WTC11 (cell line): ENCODE results near the gene C1QL2. TPM values are rescaled to one million over a fixed set of nuclear protein-coding genes. Genes with fewer than 3 reads are reported as not detected.

Experiments
- ATAC-seq: fragments of 200-7000 bp; cut with Tn5 transposase; 2 replicates; pipeline ENCODE4 v1.10.0; 2021; ENCODE audit warnings: mild to moderate bottlenecking, moderate library complexity
- CTCF ChIA-PET: fragments of 300-600 bp; sonication (Branson Sonifier 250); formaldehyde crosslinking; loops from one replicate; lab custom pipeline; 2021; ENCODE audit warnings: antibody characterized with exemption; lab: Charles Lee
- POLR2A ChIA-PET: fragments of 350-600 bp; sonication (Branson Sonifier 250); formaldehyde crosslinking; loops from one replicate; lab custom pipeline; 2021; ENCODE audit warnings: antibody characterized with exemption; lab: Charles Lee
- DNase-seq: peaks from one replicate; pipeline ENCODE4 v3.0.0; 2021; ENCODE audit warnings: low spot score
- H3K27ac Mint-ChIP-seq: 2 replicates; pipeline ENCODE4 v1.8.0; 2021; ENCODE audit warnings: mixed read lengths
- H3K27me3 Mint-ChIP-seq: 2 replicates; pipeline ENCODE4 v1.8.0; 2021; ENCODE audit warnings: low read depth, mild to moderate bottlenecking, moderate library complexity, mixed read lengths
- H3K36me3 Mint-ChIP-seq: 2 replicates; pipeline ENCODE4 v1.8.0; 2021; ENCODE audit warnings: mixed read lengths
- H3K4me1 Mint-ChIP-seq: 2 replicates; pipeline ENCODE4 v1.8.0; 2022; ENCODE audit warnings: mixed read lengths
- H3K4me3 Mint-ChIP-seq: 2 replicates; pipeline ENCODE4 v1.8.0; 2021; ENCODE audit warnings: mild to moderate bottlenecking, moderate library complexity, mixed read lengths
- H3K9me3 Mint-ChIP-seq: 2 replicates; pipeline ENCODE4 v1.8.0; 2021; ENCODE audit warnings: mixed read lengths
- ATF1 ChIP-seq: sonication (generic); formaldehyde crosslinking; IDR thresholded peaks from 2 replicates; pipeline ENCODE4 v1.8.1; 2023; ENCODE audit warnings: mild to moderate bottlenecking, moderate library complexity, missing genetic modification reagents
- ESRRA ChIP-seq: sonication (generic); formaldehyde crosslinking; IDR thresholded peaks from 2 replicates; pipeline ENCODE4 v1.8.1; 2022; ENCODE audit warnings: mild to moderate bottlenecking, missing genetic modification reagents, borderline replicate concordance
- FOXK1 ChIP-seq: sonication (generic); formaldehyde crosslinking; IDR thresholded peaks from 2 replicates; pipeline ENCODE4 v1.8.0; 2022; ENCODE audit warnings: mild to moderate bottlenecking, moderate library complexity, missing genetic modification reagents
- GABPB1 ChIP-seq: sonication (generic); formaldehyde crosslinking; IDR thresholded peaks from 2 replicates; pipeline ENCODE4 v1.8.1; 2023; ENCODE audit warnings: mild to moderate bottlenecking, missing genetic modification reagents
- GRHL2 ChIP-seq: fragments of 250-450 bp; sonication (Bioruptor Pico); IDR thresholded peaks from 2 replicates; pipeline ENCODE4 v1.8.0; 2022; ENCODE audit warnings: mild to moderate bottlenecking, moderate library complexity; ENCODE audit not compliant: insufficient replicate concordance, severe bottlenecking
- NFE2L1 ChIP-seq: sonication (generic); formaldehyde crosslinking; IDR thresholded peaks from 2 replicates; pipeline ENCODE4 v1.8.1; 2023; ENCODE audit warnings: missing genetic modification reagents
- NR3C1 ChIP-seq: sonication (generic); formaldehyde crosslinking; conservative IDR thresholded peaks from 2 replicates; pipeline ENCODE4 v1.8.1; 2023; ENCODE audit warnings: low read depth, mild to moderate bottlenecking, missing genetic modification reagents
- SMAD4 ChIP-seq: sonication (generic); formaldehyde crosslinking; IDR thresholded peaks from 2 replicates; pipeline ENCODE4 v1.8.0; 2022; ENCODE audit warnings: mild to moderate bottlenecking, missing genetic modification reagents
- TP53 ChIP-seq: sonication (generic); formaldehyde crosslinking; IDR thresholded peaks from 2 replicates; pipeline ENCODE4 v1.8.1; 2023; ENCODE audit warnings: mild to moderate bottlenecking, missing genetic modification reagents
- ZNF121 ChIP-seq: sonication (generic); formaldehyde crosslinking; IDR thresholded peaks from 2 replicates; pipeline ENCODE4 v1.8.0; 2023; ENCODE audit warnings: missing genetic modification reagents
- ZNF138 ChIP-seq: sonication (generic); formaldehyde crosslinking; conservative IDR thresholded peaks from 2 replicates; pipeline ENCODE4 v1.8.1; 2022; ENCODE audit warnings: mild to moderate bottlenecking, moderate library complexity, missing genetic modification reagents
- ZNF396 ChIP-seq: fragments of 250-450 bp; sonication (Bioruptor Pico); IDR thresholded peaks from 2 replicates; pipeline ENCODE4 v1.8.0; 2021; ENCODE audit warnings: mild to moderate bottlenecking, moderate library complexity, borderline replicate concordance
- ZNF416 ChIP-seq: fragments of 250-450 bp; sonication (Bioruptor Pico); IDR thresholded peaks from 2 replicates; pipeline ENCODE4 v1.9.0; 2021; ENCODE audit warnings: mild to moderate bottlenecking, inconsistent platforms
- ZNF423 ChIP-seq: fragments of 250-450 bp; sonication (Bioruptor Pico); IDR thresholded peaks from 2 replicates; pipeline ENCODE4 v2.1.2; 2022; ENCODE audit warnings: mild to moderate bottlenecking, moderate library complexity
- total RNA-seq: library from RNA; stranded (reverse); gene quantifications from 3 replicates; pipeline ENCODE4 v1.2.3, GENCODE V29; 2021
- TF ChIP-seq, protein P1 (sequence below): sonication (generic); formaldehyde crosslinking; IDR thresholded peaks from 2 replicates; pipeline ENCODE4 v1.8.1; 2023; ENCODE audit warnings: mild to moderate bottlenecking, missing genetic modification reagents, moderate library complexity
- TF ChIP-seq, protein P2 (sequence below): sonication (generic); formaldehyde crosslinking; IDR thresholded peaks from 2 replicates; pipeline ENCODE4 v1.8.0; 2022; ENCODE audit warnings: missing genetic modification reagents
- TF ChIP-seq, protein P3 (sequence below): fragments of 250-450 bp; sonication (Bioruptor Pico); conservative IDR thresholded peaks from 2 replicates; pipeline ENCODE4 v1.9.0; 2021; ENCODE audit warnings: mild to moderate bottlenecking
- TF ChIP-seq, protein P4 (sequence below): sonication (generic); formaldehyde crosslinking; conservative IDR thresholded peaks from 2 replicates; pipeline ENCODE4 v1.8.1; 2023; ENCODE audit warnings: mild to moderate bottlenecking, low read depth, missing genetic modification reagents, moderate library complexity
- TF ChIP-seq, protein P5 (sequence below): sonication (generic); formaldehyde crosslinking; IDR thresholded peaks from 2 replicates; pipeline ENCODE4 v1.8.1; 2022; ENCODE audit warnings: low read depth, mild to moderate bottlenecking, moderate library complexity, missing genetic modification reagents, borderline replicate concordance
- TF ChIP-seq, protein P6 (sequence below): sonication (generic); formaldehyde crosslinking; conservative IDR thresholded peaks from 2 replicates; pipeline ENCODE4 v1.8.1; 2022; ENCODE audit warnings: mild to moderate bottlenecking, missing genetic modification reagents
- TF ChIP-seq, protein P7 (sequence below): sonication (generic); formaldehyde crosslinking; IDR thresholded peaks from 2 replicates; pipeline ENCODE4 v1.8.1; 2022; ENCODE audit warnings: missing genetic modification reagents, borderline replicate concordance

The C1QL2 gene
- total RNA-seq, 1 experiment from 2014 or later = 1.0 TPM

DNA sequence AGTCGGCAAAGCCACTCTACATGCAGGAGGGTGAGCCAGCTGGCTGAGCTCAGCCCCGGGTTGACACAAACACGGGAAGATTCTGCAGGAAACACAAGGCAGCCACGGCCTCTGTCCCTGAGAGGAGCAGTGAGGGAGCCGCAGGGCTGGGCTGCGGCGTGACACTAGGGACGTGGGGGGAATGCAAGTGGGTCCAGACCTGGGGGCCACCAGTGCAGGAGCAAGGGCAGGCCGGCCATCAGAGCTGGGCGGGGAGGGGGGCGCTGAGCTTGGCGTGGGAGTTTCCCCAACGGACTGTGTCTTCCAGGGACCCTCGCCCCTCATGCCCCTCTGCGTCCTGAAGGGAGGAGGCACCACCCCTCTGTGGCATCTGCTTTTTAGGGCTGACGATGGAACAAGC is 12.0 kb upstream of the C1QL2 start (continued):
- TF ChIP-seq, protein P1, sequence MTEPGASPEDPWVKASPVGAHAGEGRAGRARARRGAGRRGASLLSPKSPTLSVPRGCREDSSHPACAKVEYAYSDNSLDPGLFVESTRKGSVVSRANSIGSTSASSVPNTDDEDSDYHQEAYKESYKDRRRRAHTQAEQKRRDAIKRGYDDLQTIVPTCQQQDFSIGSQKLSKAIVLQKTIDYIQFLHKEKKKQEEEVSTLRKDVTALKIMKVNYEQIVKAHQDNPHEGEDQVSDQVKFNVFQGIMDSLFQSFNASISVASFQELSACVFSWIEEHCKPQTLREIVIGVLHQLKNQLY (CRISPR knock-in tag) = no peak
- TF ChIP-seq, protein P2, sequence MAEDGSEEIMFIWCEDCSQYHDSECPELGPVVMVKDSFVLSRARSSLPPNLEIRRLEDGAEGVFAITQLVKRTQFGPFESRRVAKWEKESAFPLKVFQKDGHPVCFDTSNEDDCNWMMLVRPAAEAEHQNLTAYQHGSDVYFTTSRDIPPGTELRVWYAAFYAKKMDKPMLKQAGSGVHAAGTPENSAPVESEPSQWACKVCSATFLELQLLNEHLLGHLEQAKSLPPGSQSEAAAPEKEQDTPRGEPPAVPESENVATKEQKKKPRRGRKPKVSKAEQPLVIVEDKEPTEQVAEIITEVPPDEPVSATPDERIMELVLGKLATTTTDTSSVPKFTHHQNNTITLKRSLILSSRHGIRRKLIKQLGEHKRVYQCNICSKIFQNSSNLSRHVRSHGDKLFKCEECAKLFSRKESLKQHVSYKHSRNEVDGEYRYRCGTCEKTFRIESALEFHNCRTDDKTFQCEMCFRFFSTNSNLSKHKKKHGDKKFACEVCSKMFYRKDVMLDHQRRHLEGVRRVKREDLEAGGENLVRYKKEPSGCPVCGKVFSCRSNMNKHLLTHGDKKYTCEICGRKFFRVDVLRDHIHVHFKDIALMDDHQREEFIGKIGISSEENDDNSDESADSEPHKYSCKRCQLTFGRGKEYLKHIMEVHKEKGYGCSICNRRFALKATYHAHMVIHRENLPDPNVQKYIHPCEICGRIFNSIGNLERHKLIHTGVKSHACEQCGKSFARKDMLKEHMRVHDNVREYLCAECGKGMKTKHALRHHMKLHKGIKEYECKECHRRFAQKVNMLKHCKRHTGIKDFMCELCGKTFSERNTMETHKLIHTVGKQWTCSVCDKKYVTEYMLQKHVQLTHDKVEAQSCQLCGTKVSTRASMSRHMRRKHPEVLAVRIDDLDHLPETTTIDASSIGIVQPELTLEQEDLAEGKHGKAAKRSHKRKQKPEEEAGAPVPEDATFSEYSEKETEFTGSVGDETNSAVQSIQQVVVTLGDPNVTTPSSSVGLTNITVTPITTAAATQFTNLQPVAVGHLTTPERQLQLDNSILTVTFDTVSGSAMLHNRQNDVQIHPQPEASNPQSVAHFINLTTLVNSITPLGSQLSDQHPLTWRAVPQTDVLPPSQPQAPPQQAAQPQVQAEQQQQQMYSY (CRISPR knock-in tag) = no peak
- TF ChIP-seq ZNF396 (CRISPR knock-in tag) = no peak
- no peak for TF ChIP-seq NFE2L1 (CRISPR knock-in tag)
- no peak for TF ChIP-seq ATF1
- TF ChIP-seq GABPB1 = no peak
- TF ChIP-seq, protein P3, sequence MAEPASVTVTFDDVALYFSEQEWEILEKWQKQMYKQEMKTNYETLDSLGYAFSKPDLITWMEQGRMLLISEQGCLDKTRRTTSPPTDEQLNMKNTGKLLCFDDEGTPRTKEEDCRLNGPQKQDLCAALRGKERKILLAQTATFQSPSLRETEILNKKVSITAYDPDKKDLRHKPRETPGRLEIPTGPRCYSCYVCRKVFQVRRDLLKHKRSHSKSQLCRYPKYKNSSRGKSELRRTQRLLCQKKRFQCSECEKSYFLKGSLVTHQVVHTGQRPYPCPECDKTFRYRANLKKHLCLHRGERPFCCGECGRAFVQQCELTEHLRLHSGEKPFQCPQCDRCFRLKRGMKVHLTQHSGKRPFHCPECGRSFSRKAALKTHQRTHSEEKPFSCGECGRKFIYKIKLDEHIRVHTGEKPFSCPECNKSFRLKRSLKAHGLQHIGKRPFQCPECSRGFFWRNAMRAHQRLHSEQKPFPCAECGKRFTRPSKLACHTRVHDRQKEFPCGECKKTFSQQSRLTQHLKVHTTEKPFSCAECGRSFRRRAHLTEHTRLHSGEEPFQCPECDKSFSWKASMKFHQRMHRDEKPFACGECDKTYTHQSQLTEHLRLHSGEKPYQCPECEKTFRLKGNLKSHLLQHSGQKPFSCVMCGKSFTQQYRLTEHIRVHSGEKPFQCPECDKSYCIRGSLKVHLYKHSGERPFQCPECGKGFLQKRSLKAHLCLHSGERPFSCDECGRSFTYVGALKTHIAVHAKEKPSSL (CRISPR knock-in tag) = no peak
- no peak for TF ChIP-seq ZNF121 (CRISPR knock-in tag)

DNA sequence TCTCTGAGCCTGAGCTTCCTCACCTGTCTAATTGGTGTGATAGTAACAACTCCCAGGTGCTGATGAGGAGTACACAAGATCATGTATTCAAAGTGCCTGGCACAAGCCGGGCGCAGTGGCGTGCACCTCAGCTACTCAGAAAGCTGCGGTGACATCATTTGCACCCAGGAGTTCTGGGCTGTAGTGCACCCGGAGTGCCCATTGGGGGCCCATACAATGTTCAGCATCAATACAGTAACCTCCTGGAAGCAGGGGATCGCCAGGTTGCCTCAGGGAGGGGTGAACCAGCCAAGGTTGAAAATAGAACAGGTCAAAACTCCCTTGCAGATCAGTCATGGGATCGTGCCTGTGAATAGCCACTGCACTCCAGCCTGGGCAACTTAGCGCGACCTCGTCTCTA is 11.2 kb upstream of the C1QL2 start:
- Mint-ChIP-seq H3K27me3 (peaks cover 2% of the 10 kb centered on the region; the same call in 1 of the 2 replicates), H3K4me3 (no peak overlapping the region), H3K27ac (no peak overlapping the region), H3K9me3 (peaks cover 3% of the 10 kb centered on the region), H3K4me1 (peaks cover 11% of the 10 kb centered on the region), H3K36me3 (peaks cover 2% of the 10 kb centered on the region)
- ChIA-PET POLR2A (no interaction called here), CTCF (no interaction called here)
- TF ChIP-seq, protein P4, sequence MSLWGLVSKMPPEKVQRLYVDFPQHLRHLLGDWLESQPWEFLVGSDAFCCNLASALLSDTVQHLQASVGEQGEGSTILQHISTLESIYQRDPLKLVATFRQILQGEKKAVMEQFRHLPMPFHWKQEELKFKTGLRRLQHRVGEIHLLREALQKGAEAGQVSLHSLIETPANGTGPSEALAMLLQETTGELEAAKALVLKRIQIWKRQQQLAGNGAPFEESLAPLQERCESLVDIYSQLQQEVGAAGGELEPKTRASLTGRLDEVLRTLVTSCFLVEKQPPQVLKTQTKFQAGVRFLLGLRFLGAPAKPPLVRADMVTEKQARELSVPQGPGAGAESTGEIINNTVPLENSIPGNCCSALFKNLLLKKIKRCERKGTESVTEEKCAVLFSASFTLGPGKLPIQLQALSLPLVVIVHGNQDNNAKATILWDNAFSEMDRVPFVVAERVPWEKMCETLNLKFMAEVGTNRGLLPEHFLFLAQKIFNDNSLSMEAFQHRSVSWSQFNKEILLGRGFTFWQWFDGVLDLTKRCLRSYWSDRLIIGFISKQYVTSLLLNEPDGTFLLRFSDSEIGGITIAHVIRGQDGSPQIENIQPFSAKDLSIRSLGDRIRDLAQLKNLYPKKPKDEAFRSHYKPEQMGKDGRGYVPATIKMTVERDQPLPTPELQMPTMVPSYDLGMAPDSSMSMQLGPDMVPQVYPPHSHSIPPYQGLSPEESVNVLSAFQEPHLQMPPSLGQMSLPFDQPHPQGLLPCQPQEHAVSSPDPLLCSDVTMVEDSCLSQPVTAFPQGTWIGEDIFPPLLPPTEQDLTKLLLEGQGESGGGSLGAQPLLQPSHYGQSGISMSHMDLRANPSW (CRISPR knock-in tag) = no peak
- TF ChIP-seq ESRRA (CRISPR knock-in tag) (no peak), SMAD4 (CRISPR knock-in tag) (no peak), FOXK1 (no peak), ZNF423 (CRISPR knock-in tag) (no peak), TP53 (CRISPR knock-in tag) (no peak), NR3C1 (CRISPR knock-in tag) (no peak), GRHL2 (CRISPR knock-in tag) (no peak), ZNF416 (no peak), ZNF138 (no peak)
- TF ChIP-seq, protein P5, sequence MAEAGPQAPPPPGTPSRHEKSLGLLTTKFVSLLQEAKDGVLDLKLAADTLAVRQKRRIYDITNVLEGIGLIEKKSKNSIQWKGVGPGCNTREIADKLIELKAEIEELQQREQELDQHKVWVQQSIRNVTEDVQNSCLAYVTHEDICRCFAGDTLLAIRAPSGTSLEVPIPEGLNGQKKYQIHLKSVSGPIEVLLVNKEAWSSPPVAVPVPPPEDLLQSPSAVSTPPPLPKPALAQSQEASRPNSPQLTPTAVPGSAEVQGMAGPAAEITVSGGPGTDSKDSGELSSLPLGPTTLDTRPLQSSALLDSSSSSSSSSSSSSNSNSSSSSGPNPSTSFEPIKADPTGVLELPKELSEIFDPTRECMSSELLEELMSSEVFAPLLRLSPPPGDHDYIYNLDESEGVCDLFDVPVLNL (CRISPR knock-in tag) = no peak
- TF ChIP-seq, protein P6, sequence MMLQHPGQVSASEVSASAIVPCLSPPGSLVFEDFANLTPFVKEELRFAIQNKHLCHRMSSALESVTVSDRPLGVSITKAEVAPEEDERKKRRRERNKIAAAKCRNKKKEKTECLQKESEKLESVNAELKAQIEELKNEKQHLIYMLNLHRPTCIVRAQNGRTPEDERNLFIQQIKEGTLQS (CRISPR knock-in tag) = no peak
- TF ChIP-seq, protein P7, sequence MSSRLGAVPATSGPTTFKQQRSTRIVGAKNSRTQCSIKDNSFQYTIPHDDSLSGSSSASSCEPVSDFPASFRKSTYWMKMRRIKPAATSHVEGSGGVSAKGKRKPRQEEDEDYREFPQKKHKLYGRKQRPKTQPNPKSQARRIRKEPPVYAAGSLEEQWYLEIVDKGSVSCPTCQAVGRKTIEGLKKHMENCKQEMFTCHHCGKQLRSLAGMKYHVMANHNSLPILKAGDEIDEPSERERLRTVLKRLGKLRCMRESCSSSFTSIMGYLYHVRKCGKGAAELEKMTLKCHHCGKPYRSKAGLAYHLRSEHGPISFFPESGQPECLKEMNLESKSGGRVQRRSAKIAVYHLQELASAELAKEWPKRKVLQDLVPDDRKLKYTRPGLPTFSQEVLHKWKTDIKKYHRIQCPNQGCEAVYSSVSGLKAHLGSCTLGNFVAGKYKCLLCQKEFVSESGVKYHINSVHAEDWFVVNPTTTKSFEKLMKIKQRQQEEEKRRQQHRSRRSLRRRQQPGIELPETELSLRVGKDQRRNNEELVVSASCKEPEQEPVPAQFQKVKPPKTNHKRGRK (CRISPR knock-in tag) = no peak
- DNase-seq (no peak), ATAC-seq (no peak)
